GM18951 (cell line): ENCODE results near the gene AREL1.

Experiments used
- POLR2A ChIP-seq: IDR thresholded peaks from 4 replicates; pipeline ENCODE4 v1.6.1; 2011; ENCODE audit warnings: mild to moderate bottlenecking; ENCODE audit not compliant: insufficient read length, insufficient read depth; ENCODE audit errors: extremely low read depth
- in situ Hi-C: fragments of 300-500 bp; cut with MboI; formaldehyde crosslinking; loops from one replicate; pipeline ENCODE4 v1.12.0; 2022; ENCODE audit warnings: low sequenced_read_pairs, mixed read lengths, inconsistent platforms; ENCODE audit not compliant: unreplicated experiment

Gene AREL1

DNA sequence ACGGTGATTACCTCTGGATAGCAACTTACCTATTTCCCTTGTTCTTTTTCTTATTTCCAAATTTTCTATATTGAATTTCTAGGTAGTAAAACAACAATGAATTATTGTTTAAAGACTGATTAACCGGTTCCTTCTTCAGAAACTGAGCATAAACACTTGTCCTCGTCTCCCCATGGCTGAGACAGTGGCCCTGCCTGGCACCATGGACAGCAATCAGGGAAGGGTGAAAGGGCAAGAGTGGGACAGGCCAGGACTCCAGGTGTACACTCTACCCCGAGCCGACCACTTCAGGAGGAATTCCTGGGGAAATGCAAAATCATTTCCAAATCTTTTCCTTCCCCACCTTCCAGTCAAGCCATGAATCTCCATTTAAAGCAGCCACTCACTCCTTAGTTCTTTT, 52.0 kb downstream of the AREL1 start:
- no peak for TF ChIP-seq POLR2A
- in situ Hi-C loops = no loop called here

DNA sequence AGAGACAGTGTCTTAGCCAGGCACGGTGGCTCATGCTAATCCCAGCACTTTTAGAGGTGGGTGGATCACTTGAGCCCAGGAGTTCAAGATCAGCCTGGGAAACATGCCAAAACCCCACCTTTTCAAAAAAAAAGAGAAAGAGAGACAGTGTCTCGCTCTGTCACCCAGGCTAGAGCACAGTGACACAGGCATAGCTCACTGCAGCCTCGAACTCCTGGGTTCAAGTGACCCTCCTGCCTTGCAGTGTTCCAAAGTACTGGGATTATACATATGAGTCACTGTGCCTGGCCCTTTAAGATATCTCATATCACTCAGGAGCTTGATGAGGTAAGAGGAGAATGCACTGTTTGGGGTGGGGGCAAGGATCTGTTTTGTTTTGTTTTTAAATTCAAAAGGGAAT, 52.7 kb downstream of the AREL1 start:
- in situ Hi-C loops = no loop called here
- no peak for TF ChIP-seq POLR2A

DNA sequence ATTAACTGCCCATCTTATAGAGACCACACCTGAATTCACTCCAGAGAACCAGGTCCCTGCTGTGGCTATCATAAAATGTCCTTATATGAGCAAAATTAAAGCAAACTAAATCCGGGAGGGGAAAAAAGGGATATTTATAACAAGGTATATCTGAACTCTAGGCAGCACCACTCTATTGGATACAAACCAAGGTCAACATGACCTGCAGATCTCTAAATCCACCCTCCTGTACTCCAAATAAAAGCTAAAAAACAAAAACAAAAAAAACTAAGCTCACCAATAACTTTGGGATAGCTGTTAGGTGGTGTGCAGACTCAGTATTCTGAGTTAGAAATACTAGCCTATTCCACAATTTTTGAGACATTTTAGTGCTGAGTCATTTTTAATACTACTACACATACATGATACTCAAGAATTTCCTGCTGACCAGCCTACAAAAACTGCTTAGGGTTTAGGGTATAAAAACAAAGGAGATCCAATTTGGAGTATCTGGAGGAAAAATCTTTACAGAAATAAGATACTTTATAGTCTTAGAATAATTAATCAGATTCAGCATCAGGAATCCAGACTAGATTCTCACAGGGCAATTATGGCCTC, 54.2 kb downstream of the AREL1 start:
- TF ChIP-seq POLR2A = no peak
- in situ Hi-C loops = no loop called here

DNA sequence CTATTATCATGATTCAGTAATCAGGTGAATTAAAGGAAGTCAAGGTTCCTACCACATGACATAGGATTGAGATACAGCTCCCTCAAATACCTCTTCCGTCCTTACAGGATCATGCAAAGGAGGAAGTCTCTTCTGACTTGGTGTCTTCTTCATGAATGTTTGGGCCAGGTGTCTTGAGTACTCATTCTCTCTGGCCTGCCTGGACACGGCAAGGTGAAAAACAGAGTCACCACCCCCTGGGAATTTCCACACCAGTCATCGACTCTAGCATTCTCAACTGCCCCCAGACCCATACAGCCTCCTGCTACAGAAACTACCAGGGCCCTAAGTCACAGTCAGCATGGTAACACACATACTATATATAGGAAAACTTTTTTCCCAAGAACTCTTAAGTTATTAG, 55.9 kb downstream of the AREL1 start:
- TF ChIP-seq POLR2A = no peak
- in situ Hi-C loops = no loop called here

DNA sequence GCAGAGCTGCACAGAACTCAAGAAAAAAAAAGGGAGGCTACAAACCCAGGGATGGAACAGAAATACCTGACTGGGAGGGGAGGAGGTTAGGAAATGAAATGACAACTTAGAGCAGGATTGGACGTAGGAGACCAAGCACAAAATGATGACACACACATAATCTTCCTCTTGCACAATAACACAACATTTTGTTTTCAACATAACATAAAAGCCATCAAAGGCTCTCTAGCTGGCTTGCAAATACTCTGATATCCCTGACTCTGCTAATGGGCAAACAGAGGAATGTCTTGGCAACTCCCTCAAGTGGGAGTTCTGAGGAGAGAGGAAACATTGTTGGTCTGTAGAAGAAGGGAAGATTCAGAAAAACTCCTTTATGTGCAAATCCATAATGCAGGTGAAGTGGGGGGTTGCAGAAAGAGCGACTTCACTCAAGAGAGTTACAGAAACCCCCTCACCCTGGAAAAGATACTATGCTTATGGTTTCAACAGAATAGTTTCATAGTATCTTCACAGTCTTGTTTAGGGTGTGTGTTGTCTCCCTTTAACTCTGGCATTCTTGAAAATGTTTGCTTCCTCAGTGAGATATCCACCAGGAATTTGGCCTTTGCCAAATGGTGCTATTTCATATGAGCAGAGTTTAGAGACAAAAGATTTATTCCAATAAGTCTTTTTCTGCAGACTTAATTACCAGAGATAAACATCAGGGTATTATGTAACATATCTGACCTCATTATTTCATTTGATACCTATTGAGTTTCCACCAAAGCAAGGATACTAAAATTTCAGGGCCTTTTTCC, 57.1 kb downstream of the AREL1 start:
- in situ Hi-C loops = no loop called here
- no peak for TF ChIP-seq POLR2A

DNA sequence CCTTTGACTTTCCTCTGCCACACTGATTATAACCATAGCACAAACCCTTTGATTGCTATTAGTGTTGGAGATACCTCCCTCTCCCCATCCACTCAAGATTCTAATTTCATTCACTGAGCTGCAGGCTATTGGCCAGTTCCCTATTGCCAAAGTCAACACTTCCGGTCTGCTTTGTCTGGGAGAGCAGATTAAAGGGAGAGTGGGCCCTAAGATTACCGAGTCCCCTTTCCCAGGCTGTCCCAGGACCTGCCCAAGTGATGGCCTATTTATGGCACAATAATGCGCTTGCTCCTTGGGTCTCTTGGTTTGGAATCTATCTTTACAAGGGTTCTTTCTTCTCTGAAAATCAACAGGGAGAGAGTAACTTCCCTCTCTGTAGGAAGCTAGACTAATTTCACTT, 57.9 kb downstream of the AREL1 start:
- in situ Hi-C loops = no loop called here

DNA sequence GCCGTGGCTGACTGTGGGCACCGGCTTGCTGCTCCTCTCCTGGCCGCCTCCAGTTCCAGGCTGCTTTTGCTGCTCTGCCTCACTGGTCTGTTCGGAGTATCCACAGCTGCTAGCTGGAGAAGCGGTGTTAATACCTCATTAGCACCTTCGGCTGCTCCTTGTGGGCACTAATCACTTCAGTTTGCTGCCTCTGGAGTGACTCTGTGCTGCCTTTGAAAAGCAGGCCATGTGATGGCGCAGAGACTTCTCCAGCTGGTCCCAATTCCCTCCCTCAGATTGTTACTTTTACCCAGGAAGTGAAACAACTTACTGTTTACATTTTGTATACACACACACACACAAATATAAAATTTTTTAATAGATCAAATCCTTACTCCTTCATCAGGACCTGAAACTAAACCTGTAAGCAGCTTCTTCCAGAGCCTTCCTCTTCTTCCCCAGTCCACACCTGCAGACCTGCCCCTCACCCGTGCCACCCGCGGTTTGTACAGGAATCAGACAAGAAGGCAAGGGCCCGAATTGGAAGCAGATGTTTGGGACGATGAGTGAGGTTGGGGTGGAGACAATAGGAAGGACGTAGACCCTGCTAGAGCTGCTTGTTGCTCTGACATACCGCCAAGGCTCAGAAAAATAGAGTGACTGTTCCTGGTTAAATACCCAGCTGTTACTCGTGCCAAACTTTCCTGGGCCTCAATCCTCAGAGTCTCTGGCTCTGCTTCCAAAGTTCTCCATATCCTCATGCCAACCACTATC, 59.3 kb downstream of the AREL1 start:
- TF ChIP-seq POLR2A = no peak
- in situ Hi-C loops = no loop called here

More for the DNA sequence above, 57.9 kb downstream of the AREL1 start:
- no peak for TF ChIP-seq POLR2A

DNA sequence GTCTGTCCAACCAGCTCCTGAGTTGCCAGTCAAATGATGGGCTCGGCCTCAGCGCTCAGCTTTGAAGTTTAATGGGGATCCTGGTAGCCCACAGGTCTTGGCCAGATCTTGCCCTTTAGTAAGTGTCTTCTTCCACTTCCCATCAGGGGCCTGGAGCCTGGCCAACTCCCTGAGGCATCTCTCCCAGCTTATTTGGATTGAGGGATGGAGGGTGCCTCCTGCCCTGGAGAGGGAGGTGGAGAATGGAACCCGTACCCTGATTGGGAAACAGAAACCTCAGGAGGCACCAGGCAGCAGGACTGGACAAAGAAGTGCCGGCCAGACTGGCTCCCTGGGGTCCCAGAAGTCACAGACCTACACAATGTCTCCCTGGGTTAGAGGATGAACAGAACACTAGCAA, 60.3 kb downstream of the AREL1 start:
- in situ Hi-C loops = no loop called here
- TF ChIP-seq POLR2A = no peak

DNA sequence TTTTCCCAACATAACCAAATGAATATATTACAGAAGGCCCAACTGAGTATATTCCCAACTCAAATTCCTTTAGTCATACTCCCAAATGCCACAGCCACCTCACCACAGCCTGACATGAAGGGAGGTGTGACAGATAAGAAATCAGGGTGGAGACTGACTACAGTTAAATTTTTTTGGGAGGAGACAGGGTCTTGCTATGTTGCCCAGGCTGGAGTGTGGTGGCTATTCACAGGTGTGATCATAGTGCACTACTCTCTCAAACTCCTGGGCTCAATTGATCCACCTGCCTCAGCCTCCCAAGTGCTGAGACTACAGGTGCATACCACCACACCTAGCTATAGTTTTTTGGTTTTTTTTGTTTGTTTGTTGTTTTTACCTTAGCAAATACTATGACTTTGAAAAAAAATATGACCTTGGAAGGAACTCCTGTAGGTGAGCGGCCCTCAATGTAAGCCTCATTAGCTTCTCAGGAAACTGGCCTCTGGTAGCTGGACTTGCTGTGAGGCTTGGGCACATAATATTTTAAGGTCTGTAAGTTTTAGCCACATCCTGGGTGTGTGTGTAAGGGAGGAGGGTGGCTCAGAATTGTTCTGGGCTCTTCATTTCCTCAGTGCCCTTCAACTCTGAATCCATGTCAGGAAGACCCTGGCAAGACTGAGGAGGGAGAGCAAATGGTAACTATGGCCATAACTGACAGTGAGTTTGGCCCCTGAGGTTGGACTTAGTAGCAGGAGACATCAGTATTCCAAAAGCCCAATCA, 61.8 kb downstream of the AREL1 start:
- TF ChIP-seq POLR2A = no peak
- in situ Hi-C loops = no loop called here

DNA sequence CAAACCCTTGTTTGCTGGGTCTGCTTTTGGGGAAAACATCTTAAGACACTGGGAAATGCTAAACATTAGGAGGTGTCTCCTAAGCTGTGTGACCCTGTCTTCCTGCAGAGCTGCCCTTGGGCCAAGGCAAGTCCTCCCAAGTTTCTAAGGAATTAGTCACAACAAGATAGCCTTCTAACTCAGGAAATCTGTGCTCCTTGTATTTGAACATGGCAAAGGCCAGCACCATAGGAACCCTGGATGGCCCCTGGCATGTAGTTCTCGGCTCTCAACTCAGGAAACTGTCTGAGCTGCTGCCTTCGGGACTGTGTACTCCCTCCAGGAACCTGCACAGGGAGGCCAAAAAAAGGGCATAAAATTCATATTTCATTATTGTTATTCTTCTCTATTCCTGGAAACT, 63.2 kb downstream of the AREL1 start:
- no peak for TF ChIP-seq POLR2A
- in situ Hi-C loops = no loop called here

DNA sequence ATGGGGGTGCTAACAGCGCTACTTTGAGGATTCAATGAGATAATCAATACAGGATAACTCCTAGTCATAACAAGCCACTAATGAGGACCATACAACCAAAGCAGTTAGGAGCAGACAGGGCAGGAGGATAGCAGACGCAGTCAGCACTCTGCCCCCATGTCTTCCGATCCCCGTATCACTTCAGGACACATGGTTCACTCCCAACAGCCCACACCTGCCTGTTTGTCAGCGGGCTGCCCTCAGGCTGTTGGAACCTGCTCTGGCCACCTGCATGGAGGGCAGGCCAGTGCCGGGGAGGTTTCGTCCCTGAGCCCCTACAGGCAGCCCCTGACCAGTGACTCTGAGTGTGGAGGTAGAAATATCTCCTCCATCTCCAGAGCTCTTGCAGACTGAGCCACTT, 63.7 kb downstream of the AREL1 start:
- in situ Hi-C loops = no loop called here
- no peak for TF ChIP-seq POLR2A

DNA sequence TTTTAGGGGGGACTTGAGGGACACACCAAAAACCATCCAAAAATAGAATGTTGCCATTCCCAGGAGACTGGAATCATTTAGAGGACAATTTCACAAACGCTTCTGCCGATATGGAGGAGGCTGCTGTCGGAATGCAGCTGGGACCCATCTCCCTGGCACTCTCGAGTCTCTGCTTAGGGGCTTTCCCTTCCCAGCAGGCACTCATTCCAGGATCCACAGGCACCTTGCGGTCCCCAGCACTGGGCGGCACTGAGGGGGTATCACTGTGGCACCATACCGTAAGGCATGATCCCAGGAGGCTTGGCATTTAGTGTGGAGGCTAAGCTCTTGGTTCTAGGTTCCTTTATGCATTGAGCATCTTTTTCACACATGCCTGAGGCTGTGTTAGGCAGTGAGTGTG, 64.3 kb downstream of the AREL1 start:
- TF ChIP-seq POLR2A = no peak
- in situ Hi-C loops = no loop called here
